ENCODE measurements around the gene CARS2.

CARS2 gene

DNA sequence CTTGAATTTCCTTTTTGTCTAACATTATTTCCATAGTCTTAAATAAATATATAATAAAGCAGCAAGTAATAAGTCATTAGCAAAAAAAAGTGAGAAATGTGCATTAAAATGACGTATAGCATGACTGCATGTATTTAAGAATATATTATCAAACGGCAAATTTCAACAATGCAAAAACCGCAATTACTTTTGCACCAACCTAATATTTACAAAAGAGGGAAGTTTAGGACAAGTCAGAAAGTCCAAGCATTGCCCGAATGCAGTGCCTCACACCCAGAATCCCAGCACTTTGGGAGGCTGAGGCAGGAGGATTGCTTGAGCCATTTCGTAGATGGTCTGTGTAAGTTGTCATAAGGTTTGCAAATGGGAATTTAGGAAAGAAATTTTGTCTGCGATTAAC lies 100.8 kb downstream of the CARS2 start:
- no peak overlapping the region for H3K9ac ChIP-seq (ENCODE audit: low read length)
- H3K27ac ChIP-seq (ENCODE audit: low read depth, low read length): no peak overlapping the region
- no peaks in the 10 kb centered on the region for H3K27me3 ChIP-seq (ENCODE audit: control insufficient read depth in 1 of 2, insufficient read depth in 2 of 2, low read length in 2 of 2)
- no peaks in the 10 kb centered on the region for H3K4me1 ChIP-seq (ENCODE audit: insufficient read depth, low read length)
- no peaks in the 10 kb centered on the region for H3K9me3 ChIP-seq (ENCODE audit: low read length)
- no peak overlapping the region for H3K4me3 ChIP-seq (ENCODE audit: low read depth in 1 of 2, low read length in 2 of 2)
- no peaks in the 10 kb centered on the region for H3K36me3 ChIP-seq (ENCODE audit: insufficient read depth, low read length)

DNA sequence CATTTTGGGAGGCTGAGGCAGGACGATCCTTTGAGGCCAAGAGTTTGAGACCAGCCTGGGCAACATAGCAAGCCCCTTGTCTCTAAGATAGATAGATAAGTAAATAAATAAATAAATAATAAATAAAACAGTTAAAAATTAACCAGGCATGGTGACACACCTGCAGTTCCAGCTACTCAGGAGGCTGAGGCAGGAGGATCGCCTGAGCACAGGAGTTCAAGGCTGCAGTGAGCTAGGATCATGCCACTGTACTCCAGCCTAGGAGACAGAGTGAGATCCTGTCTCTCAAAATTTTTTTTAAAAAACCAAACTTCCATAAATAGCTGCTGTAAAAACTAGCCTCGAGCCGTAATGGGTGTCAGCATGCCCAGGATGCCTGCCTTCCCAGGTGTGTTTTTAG lies 104.9 kb downstream of the CARS2 start:
- no peaks in the 10 kb centered on the region for H3K9me3 ChIP-seq (ENCODE audit: low read length)
- H3K27ac ChIP-seq (ENCODE audit: low read depth, low read length): no peak overlapping the region
- no peaks in the 10 kb centered on the region for H3K27me3 ChIP-seq (ENCODE audit: control insufficient read depth in 1 of 2, insufficient read depth in 2 of 2, low read length in 2 of 2)
- H3K4me1 ChIP-seq (ENCODE audit: insufficient read depth, low read length): no peaks in the 10 kb centered on the region
- no peak overlapping the region for H3K4me3 ChIP-seq (ENCODE audit: low read depth in 1 of 2, low read length in 2 of 2)
- no peaks in the 10 kb centered on the region for H3K36me3 ChIP-seq (ENCODE audit: insufficient read depth, low read length)
- H3K9ac ChIP-seq (ENCODE audit: low read length): no peak overlapping the region

DNA sequence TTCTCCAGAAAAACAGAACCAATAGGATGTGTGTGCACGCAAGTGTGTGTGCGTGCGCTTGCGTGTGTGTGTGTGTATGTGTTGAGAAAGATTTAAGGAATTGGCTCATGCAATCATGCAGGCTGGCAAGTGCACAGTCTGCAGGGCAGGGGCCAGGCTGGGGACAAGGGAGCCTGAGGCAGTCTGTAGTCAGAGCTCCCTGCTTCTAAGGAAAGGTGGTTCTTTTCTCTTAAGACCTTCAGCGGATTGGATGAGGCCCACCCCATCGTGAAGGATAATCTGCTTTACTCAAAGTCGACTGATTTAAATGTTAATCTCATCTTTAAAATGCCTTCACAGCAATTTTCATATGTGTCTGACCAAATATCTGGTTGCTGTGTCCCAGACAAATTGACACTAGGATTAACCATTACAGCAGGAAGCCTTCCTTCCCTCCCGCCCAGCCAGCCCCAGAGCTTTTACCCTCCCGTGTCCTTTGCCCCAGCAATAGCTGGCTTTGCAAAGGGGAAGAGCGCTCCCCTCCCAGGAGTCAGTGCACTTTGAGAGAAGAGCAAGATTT lies 105.6 kb downstream of the CARS2 start:
- Histone ChIP-seq H3K27me3 (ENCODE audit: control insufficient read depth in 1 of 2, insufficient read depth in 2 of 2, low read length in 2 of 2) (no peaks in the 10 kb centered on the region), H3K4me3 (ENCODE audit: low read depth in 1 of 2, low read length in 2 of 2) (no peak overlapping the region), H3K36me3 (ENCODE audit: insufficient read depth, low read length) (no peaks in the 10 kb centered on the region), H3K9ac (ENCODE audit: low read length) (no peak overlapping the region), H3K4me1 (ENCODE audit: insufficient read depth, low read length) (no peaks in the 10 kb centered on the region), H3K9me3 (ENCODE audit: low read length) (no peaks in the 10 kb centered on the region), H3K27ac (ENCODE audit: low read depth, low read length) (no peak overlapping the region)

DNA sequence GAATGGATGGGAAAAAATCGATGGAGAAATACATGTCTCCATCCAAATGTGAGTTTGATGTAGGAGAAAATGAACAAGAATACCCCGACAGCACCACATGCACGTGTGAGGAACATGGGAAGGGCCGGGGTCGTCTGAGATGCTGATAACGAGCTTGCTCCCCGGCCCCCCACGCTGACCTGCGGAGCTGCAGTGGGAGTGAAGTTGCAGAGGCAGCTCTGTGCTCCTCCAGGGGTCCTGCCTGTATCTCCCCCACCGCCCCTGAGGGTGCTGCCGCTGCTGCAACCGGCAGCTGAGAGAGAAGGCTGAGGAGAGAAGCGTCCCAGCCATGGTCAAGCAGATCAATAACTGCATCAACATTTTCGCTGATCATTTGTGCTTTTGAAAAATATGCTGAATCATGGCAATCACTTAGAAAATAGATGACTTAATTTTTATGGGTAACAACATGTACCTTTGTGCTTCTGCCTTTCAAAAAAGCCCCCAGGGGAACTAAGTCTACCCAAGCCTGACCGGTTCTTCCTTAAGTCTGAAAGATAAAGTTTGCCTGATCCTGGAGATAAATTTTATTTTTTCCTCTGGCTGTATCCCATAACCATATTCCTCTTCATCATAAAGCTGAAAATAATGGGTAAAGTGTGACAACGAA lies 108.8 kb downstream of the CARS2 start:
- Histone ChIP-seq H3K4me3 (ENCODE audit: low read depth in 1 of 2, low read length in 2 of 2) (no peak overlapping the region), H3K9me3 (ENCODE audit: low read length) (no peaks in the 10 kb centered on the region), H3K27ac (ENCODE audit: low read depth, low read length) (no peak overlapping the region), H3K4me1 (ENCODE audit: insufficient read depth, low read length) (no peaks in the 10 kb centered on the region), H3K36me3 (ENCODE audit: insufficient read depth, low read length) (no peaks in the 10 kb centered on the region), H3K27me3 (ENCODE audit: control insufficient read depth in 1 of 2, insufficient read depth in 2 of 2, low read length in 2 of 2) (no peaks in the 10 kb centered on the region), H3K9ac (ENCODE audit: low read length) (no peak overlapping the region)

DNA sequence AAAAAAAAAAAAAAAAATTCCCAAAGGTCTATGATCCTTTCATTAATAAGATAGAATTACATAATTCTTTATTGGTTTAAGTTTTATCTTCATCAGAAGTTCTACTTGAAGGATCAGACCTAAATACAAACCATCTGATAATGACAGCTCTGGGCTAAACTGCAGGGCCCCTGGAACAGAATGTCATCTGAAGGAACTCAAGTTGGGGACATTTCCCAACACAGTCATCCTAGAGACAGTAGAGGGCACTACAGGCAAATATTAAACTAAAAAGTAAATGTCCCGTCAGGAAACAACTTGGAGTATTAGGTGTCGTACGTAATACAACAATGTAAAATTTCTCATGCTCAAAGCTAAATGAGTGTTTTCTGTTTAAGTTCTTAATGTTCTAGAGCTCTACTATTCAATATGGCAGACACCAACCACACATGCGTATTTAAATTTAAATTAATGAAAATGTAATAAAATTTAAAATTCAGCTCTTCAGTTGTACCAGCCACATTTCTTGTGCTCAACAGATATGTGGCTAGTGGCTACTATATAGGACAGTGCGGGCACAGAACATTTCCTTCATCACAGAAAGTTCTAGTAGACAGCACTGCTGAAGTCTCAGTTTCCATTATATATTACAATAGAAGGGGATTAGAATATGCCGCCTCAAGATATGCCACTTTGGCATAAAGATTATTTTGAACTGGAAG lies 112.3 kb downstream of the CARS2 start:
- no peak overlapping the region for H3K9ac ChIP-seq (ENCODE audit: low read length)
- H3K27me3 ChIP-seq (ENCODE audit: control insufficient read depth in 1 of 2, insufficient read depth in 2 of 2, low read length in 2 of 2): no peaks in the 10 kb centered on the region
- no peak overlapping the region for H3K4me3 ChIP-seq (ENCODE audit: low read depth in 1 of 2, low read length in 2 of 2)

DNA sequence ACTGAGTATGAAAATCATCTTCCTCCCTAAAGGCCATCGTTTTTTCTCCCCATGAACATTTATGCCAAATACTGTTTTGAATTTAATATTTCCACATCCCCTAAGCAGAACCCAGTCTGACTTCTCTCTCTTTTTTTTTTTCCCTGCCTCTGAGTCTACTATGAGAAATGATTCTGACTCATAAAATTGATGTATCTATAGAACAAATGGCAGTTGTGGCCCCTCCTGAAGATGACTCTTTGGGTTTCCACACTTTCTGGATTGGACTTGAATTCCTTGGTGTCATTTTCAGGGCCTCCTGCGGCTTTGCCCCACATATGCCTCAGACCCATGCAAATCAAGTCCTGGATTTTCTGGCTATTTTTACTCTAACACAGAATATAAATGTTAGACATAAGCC lies 113.3 kb downstream of the CARS2 start:
- Histone ChIP-seq H3K36me3 (ENCODE audit: insufficient read depth, low read length) (no peaks in the 10 kb centered on the region), H3K4me3 (ENCODE audit: low read depth in 1 of 2, low read length in 2 of 2) (no peak overlapping the region), H3K9me3 (ENCODE audit: low read length) (no peaks in the 10 kb centered on the region), H3K27me3 (ENCODE audit: control insufficient read depth in 1 of 2, insufficient read depth in 2 of 2, low read length in 2 of 2) (no peaks in the 10 kb centered on the region), H3K4me1 (ENCODE audit: insufficient read depth, low read length) (no peaks in the 10 kb centered on the region), H3K27ac (ENCODE audit: low read depth, low read length) (no peak overlapping the region), H3K9ac (ENCODE audit: low read length) (no peak overlapping the region)

More for the DNA sequence above, 112.3 kb downstream of the CARS2 start:
- Histone ChIP-seq H3K27ac (ENCODE audit: low read depth, low read length) (no peak overlapping the region), H3K36me3 (ENCODE audit: insufficient read depth, low read length) (no peaks in the 10 kb centered on the region), H3K9me3 (ENCODE audit: low read length) (no peaks in the 10 kb centered on the region), H3K4me1 (ENCODE audit: insufficient read depth, low read length) (no peaks in the 10 kb centered on the region)
